ENCODE results near the gene RHEX.

RHEX gene

DNA sequence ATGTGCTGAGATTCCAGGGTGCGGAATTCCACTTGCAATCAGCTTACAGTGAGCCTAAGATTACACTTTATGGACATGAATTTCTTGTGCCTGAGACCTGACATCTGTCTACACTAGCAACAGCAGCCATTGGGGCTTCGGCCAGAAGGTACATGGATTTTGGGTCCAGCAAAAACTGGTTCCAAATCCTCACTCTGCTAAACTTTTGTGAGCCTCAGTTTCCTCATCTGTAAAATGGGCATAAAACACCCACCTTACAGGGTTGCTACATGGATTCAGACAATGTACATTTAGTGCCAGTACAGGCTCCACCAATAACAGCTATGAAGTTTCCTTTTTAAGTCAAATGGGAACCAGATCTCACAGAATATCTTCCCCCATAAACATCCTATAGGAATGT is 30.8 kb downstream of the RHEX start:
- in situ Hi-C loops (cut with MboI; ENCODE audit: low sequenced_read_pairs): no loop called here

DNA sequence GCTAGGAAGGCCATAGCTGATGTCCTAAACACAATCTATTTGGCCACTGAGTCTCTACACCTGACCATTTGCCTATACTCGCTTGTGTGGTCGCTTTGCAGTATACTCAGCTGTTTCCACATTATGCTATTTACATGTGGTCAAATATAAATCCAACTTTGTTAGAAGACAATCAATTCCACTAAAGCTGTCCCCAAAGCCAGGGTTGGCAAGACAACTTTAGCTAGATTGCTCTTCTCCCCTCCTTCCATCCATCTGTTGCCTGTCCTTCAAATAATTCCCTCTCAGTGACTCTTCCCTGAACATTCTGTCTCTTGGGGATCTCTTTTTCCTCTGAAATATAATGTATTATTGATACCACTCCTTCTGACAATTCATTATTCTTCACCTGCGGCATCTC is 34.1 kb downstream of the RHEX start:
- in situ Hi-C loops (cut with MboI; ENCODE audit: low sequenced_read_pairs): no loop called here

DNA sequence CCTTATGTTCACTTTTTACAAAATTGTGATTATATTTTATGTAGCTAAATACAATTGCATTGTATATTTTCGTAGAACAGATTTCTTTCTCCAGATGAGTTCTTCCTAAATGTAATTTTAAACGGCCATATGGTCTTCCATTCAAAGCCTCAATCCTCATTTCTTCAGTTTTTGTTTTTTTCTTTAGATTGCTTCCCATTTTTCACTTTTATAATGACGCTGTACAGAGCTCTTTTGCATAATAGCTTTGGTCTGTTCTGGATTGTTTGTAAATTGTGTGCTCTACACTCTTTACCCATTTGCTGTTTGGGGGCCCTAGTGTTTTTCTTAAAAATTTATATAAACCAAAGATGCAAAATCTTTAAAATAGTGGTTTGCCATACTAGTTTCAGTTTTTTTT is 36.4 kb downstream of the RHEX start:
- in situ Hi-C loops (cut with MboI; ENCODE audit: low sequenced_read_pairs): no loop called here

DNA sequence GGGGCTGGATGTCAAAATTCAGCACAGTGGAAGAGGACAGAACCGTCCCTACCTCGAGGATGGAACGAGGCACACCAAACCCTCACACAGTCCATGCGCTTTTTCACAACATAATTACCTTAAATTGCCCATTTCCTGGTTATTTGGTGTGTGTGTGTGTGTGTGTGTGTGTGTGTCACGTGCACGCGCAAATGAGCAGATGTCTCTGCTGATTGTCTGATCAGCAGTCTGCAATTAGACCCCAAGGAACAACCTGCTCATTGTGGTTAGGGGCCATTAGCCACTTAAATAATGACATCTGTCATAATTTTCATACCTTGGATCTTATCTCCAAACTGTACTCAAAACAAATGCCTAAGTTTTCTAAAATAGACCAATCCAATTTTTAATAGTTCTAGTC is 41.1 kb downstream of the RHEX start:
- in situ Hi-C loops (cut with MboI; ENCODE audit: low sequenced_read_pairs): no loop called here

DNA sequence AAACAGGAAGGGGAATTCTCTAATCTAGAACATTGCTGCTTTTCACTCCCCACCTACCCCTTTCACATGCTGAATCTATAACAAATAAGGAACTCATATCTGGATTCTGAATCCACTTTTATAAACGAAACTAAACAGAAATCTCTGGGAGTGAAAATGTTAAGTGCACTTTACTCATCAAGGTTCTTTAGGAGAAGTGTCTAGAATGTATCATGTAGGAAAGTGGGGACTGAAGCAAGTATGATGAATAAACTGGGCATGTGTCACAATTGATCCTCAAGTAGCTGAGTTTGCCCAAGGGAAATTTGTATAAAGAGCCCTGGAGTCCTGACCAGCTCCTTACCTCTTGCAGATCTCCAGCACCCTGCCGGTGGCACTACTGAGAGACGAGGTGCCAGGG is 44.4 kb downstream of the RHEX start:
- in situ Hi-C loops (cut with MboI; ENCODE audit: low sequenced_read_pairs): no loop called here

DNA sequence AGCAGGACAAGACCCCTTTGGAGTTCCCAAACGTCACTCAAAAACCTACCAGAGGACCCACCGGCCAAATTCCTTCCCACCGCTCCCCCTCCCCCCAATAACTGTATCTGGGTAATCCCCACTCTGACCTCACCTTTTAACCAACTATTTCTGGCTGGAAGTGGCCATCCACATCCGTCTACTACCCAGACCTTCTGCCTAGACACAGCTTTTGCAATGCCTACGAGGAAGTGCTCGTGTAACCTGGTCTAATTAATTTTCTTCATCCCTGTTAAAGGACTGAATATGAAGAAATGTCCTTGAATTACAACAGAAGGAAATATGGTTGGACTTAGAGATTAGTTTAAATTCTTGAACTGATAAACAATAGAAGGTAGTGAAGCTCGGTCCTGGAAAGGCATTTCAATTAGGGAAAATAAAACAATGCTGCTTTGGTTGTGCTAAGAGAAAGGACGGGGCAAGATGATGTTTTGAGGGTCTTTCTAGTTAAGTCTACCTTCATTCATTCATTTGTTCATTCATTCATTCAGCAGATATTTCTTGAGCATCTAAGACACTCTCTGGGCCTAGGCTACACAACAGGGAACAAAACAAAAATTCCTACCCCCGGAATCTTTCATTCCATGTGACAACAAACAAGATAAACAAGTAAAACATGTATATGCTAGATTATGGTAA is 45.4 kb downstream of the RHEX start:
- in situ Hi-C loops (cut with MboI; ENCODE audit: low sequenced_read_pairs): no loop called here

DNA sequence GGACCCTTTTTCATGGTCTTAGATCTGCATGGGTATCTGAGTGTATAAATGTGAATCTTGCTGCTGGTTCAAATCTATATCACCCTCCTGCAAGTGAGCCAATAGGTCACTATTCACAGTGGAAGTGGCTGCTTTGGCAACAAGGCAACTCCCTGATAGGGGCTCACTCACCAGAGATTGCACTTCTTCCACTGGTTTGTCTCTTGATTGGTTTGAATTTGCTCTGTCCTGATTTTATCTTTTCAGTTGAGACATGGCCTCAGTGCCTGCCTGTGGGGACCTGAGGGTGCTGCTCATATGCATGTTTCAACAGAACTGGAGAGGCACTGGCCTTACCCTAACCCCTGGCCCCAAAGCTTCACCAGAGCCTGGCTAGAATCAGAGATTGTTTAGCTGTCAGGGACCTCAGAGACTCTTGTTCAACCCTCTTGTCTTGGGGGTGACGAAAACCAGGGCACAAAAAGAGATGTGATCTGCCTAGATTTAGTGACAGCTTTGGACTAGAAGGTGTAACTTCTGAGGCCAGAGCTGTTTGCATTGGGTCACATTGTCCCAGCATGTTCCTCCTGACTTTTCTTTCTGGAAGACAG is 47.3 kb downstream of the RHEX start:
- in situ Hi-C loops (cut with MboI; ENCODE audit: low sequenced_read_pairs): no loop called here

DNA sequence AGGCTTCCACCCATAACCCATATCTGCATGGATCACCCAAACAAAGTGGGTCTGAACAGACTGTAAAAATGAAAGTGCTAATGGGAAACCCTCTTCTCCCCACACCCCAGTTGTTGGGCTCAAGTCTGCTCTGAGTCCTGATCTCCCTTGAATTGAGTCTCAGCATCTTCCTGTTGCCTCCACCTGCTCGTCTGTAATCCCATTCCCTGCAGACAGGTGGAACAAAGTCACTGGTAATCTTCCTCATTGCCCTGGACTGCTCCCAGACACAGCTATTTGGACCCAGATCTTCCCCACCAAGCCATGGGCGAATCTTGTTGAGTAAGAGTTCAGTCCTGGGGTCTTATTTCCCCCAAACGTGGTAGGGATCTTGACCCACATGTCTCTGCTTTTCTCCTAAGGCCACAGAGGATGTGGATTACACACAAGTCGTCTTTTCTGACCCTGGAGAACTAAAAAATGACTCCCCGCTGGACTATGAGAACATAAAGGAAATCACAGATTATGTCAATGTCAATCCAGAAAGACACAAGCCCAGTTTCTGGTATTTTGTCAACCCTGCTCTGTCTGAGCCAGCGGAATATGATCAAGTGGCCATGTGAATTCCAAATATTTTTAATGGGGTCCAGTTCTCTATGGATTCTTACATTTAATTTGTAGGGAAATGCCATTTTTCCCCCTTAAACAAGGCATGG is 48.5 kb downstream of the RHEX start:
- in situ Hi-C loops (cut with MboI; ENCODE audit: low sequenced_read_pairs): no loop called here

DNA sequence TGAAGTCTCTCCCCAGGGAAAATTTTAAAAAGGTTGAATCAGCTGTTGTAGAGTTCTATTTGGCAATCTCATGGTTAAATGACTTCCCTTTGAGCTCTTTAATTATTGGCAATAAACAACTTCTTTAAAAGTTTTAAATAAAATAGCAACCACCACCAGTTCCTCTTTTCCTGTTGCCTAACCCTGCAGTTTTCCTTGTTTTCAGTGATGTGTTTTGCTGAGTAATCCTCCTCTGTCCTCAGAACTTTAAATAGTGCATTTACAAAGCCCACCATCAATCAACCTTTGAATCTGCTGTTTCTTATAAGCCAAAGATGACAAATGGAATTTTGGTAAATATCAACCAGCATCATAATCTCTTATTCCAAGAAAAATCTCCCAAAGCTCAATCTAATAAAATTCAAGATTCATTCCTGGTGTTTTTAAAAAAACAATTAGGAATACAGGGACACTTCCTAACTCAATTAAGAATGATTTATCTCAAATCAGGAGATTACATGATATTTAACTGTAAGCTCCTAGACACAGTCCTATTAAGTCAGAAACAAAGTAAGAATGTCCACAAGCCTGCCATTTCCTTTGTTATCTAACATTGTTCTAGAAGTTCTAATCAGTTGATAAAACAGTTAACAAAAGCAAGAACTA is 49.4 kb downstream of the RHEX start:
- in situ Hi-C loops (cut with MboI; ENCODE audit: low sequenced_read_pairs): no loop called here

DNA sequence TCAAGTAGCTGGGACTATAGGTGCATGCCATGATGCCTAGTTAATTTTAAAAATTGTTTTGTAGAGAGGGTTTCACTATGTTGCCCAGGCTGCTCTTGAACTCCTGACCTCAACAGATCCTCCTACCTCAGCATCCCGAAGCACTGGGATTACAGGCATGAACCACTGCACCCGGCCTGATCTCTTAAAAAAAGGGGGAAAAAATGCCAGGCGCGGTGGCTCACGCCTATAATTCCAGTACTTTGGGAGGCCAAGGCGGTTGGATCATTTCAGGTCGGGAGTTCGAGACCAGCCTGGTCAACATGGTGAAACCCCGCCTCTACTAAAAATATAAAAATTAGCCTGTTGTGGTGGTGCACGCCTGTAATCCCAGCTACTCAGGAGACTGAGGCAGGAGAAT is 51.0 kb downstream of the RHEX start:
- in situ Hi-C loops (cut with MboI; ENCODE audit: low sequenced_read_pairs): no loop called here

DNA sequence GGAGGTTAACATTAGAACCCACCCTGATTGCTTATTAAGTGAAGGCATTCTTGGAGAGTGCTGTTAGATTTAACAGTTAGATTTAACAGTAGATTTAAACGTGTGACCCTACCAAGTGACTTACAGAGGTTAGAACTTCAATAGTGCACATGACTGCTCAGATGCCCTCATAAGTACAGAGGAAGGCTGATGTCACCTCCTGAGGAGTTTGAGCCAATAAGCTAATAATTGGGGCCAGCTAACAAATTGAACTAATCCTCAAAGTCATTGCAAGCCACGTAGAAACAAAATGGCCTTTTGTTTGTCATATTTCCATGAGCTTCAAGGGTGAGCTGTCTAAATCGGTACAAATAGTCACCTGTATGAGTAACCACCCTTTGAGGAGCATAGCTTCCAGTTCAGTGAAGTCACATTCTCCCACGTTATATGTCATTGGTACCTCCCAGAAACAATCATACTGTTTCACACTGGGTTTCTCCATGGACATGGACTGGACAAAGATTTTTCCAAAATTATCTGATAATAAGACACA is 52.6 kb downstream of the RHEX start:
- in situ Hi-C loops (cut with MboI; ENCODE audit: low sequenced_read_pairs): no loop called here

DNA sequence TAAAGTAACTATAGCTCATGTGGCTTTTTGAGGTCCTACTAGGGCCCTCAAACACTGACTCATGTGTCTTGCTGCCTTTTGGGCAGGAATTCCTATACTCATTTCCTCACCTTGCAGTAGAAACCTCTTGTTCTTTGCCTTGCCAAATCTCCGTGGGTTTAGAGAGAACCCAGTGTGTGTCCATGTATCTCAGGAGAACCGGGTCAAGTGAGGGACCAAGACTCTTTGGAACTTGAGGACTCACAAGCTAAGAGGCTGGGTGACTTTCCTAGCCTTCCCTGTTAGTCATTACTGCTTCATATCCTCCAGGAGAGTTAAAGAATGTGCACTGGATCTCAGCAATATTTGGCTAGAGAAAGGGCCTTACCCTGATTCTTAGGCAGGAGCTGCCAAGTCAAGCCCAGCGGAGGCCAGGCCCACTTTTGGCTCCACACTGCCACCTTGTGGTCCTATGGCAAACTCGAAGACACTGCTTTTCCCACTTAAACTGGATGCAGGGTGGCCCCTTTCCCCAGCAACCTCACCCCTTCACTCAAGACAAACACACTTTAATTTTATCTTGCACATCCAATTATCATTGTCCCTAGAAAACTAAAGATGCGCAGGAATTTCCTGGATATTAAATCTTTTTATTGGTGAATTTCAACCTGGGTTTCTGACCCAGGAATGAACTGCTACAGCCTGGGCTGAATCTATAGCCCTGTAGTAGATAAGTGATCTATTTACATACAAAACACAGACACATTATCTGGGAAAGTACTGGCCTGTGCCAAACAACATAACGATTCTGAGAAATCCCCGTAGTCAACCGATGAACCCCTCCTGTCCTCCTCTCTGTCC is 53.6 kb downstream of the RHEX start:
- in situ Hi-C loops (cut with MboI; ENCODE audit: low sequenced_read_pairs): no loop called here

DNA sequence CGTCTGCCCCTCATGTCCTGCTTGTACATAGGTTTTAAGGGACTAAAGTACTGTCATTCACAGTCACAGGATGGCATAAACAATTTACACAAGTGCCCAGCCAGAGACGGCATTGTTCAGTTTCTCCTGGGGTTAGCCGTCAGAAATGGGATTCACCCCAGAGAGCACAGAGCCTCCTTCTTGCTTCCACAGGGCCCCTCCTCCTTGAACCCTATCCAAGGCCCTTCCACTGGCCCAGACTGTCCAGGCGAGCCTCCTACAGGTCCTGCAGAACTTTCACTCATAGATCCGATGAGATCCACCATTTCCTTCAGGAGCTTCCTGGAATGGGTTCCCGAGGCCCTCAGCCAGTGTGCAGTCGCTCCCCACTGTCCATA is 54.2 kb downstream of the RHEX start:
- in situ Hi-C loops (cut with MboI; ENCODE audit: low sequenced_read_pairs): no loop called here

DNA sequence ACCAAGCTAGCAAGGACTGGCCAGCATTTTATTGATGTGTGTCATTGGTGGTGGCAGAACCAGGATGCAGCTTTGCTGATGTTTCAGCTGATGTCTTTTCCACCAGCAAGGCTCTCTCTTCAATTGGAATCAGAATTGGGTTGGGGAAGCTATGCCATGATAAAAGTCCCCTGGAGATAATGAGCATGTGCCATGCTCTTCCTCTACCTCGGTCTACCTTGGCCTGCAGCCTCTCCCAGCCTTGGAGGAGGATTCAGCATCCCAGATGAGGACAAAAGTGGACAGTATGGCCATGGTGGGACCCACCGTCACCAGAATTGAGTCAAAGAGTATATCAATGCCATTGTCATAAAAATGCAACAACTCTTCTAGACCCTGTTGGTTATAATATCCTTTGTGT is 55.7 kb downstream of the RHEX start:
- in situ Hi-C loops (cut with MboI; ENCODE audit: low sequenced_read_pairs): no loop called here

DNA sequence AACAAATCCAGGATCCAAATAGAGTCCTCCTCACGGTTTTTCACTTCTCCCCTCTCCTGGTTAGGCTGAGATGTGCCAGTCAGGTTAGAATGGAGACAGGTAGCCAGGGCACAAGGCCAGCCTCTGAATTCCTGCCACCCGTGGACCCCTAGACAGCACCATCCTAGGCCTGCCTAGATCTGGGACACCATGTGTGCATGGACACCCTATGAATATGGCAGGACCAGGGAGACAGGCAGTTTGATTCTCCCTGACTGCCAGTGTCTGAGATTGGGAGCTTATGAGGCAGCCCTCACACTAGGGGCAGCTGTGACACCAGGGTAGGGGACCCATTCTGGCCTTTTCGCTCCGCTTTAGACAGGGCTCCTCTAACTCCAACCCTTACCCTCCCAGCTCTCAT is 56.7 kb downstream of the RHEX start:
- in situ Hi-C loops (cut with MboI; ENCODE audit: low sequenced_read_pairs): no loop called here

DNA sequence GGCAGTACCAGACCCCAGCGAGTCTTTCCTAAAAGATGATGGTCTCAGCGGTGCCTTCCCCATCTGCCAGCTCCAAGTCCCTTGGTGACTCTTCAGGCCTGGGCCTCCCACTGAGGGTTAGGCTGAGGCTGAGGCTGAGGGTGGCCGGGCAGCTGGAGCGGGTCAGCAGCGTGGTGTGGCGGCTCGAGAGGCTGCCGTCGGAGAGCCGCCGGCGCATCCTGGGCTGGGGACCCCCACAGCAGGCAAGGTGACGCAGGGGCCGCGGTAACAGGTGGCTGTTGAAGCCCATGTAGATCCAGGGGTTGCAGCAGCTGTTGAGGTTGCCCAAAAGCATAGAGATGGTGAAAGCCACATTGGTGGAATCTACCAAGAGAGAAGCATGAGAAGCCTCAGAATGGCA is 57.2 kb downstream of the RHEX start:
- in situ Hi-C loops (cut with MboI; ENCODE audit: low sequenced_read_pairs): no loop called here

DNA sequence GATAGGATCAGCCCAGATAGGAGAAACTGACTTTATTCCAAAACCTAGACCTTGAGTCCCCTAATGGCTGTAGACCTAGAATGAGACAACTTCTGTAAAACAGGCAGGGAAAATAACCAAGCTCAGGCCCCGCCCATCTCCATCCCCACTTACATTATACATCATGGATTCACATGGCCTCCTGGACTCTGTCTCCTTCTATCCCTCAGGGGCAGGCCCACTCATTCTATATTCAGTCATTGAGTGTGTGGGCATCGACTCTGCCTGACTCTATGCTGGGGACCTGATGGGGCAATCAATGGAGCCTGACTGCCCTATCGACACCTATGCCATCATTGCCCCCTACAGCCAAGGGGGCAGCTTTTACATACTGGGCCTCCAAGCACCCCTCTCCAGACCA is 57.8 kb downstream of the RHEX start:
- in situ Hi-C loops (cut with MboI; ENCODE audit: low sequenced_read_pairs): no loop called here

DNA sequence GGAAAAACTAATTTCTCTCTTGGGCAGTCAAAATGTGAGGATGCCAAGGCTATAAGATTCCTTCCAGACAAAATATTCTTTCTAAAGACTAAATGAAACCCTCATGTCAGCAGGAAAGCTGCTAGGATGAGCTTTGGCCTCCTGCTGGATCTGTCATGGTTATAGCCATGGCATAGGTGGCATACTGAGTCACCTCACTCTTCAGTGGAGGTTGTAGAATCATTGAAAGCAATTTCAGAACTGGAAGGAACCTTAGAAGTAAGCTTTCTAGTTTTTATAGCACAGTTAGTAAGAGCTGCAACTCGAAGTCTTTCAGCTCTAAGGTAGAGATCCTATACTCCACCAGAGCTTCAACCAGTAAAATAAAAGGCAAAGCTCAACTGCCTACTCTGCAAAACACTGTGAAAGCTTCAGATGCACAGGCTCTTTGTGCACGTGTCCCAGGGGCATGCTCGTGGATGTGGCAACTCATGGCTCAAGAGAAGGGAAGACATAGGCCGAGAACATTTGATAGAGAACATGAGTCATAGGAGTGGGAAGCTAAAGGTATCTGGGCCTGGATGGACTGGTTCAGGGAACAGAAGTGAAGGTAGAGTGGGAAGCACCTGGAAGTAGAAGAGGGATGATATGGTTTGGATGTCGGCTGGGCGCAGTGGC is 58.4 kb downstream of the RHEX start:
- in situ Hi-C loops (cut with MboI; ENCODE audit: low sequenced_read_pairs): no loop called here

DNA sequence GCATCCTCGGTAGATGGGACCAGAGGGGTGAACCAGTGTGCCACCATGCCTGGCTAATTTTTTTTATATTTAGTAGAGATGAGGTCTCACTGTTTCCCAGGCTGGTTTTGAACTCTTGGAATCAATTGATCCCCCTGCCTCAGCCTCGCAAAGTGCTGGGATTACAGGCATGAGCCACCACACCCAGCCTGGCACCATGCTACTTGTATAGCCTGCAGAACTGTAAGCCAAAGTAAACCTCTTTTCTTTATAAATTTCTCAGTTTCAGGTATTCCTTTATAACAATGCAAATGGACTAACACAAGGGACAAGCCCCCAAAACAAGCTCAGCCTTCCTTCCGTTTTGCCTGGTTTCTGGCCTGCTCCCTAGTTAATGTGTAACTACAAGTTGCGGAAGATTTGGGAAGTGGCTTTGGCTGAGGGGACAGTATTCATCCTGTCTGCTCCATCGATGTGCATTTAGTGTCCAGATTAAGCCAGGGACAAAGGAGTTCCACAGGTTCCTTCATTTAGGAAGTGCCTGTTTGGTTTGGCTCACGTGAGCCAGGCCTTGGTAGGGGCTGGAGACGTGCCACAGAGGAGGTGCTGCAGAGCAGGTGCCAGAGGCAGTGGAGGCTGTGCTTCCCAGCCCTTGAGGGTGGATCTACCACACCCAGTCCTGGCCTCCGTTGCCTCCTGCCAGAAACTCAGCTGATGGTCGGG is 59.8 kb downstream of the RHEX start:
- in situ Hi-C loops (cut with MboI; ENCODE audit: low sequenced_read_pairs): no loop called here

Data from hTERT RPE-1 (cell line).